Keratinocyte (primary cell): ENCODE measurements around the gene ANGEL1. TPM values are rescaled to one million over a fixed set of nuclear protein-coding genes. Genes with fewer than 3 reads are reported as not detected.
A peak's percentile ranks its signal among the peaks of the same experiment; 100 is the strongest.

Experiments
- DNase-seq: peaks from one replicate; pipeline ENCODE4 v3.0.0-alpha.2; 2011; ENCODE audit warnings: low read depth, missing footprints, low spot score
- FAIRE-seq: peaks from 2 replicates; lab custom pipeline; 2011; peaks lifted over from hg19 to GRCh38; lab: Jason Lieb, UNC
- H2AFZ ChIP-seq: 2 replicates; pipeline ENCODE4 v1.6.0; 2012; ENCODE audit warnings: low read length, control low read depth, inconsistent platforms; ENCODE audit not compliant: control insufficient read depth
- H3K27ac ChIP-seq: 2 replicates; pipeline ENCODE4 v1.5.1; 2011; ENCODE audit warnings: low read length; ENCODE audit not compliant: control insufficient read depth, insufficient read depth
- H3K27me3 ChIP-seq: 3 replicates; pipeline ENCODE4 v1.6.0; 2011; ENCODE audit warnings: low read length; ENCODE audit not compliant: control insufficient read depth, insufficient read depth; ENCODE audit errors: extremely low read depth
- H3K36me3 ChIP-seq, 2 experiments: 2 replicates in 1 of 2; 3 replicates in 1 of 2; pipeline ENCODE4 v1.5.1; 2011; ENCODE audit warnings: low read length in 2 of 2, mild to moderate bottlenecking in 1 of 2; ENCODE audit not compliant: control insufficient read depth in 2 of 2, insufficient read depth in 2 of 2; ENCODE audit errors: extremely low read depth in 1 of 2
- H3K4me1 ChIP-seq: 3 replicates; pipeline ENCODE4 v1.5.1; 2011; ENCODE audit warnings: low read length; ENCODE audit not compliant: control insufficient read depth, insufficient read depth; ENCODE audit errors: extremely low read depth
- H3K4me2 ChIP-seq: 3 replicates; pipeline ENCODE4 v1.6.0; 2011; ENCODE audit warnings: low read depth, low read length; ENCODE audit not compliant: control insufficient read depth, insufficient read depth; ENCODE audit errors: extremely low read depth
- H3K4me3 ChIP-seq, 3 experiments: fragments of 200-600 bp in 1 of 3; sonication (generic) in 1 of 3; 2 replicates in 2 of 3; 3 replicates in 1 of 3; pipeline ENCODE4 v1.5.1; 2011 to 2016; ENCODE audit warnings: low read length in 3 of 3, mild to moderate bottlenecking in 3 of 3, control low read depth in 2 of 3, inconsistent platforms in 1 of 3, low read depth in 1 of 3, mixed read lengths in 1 of 3, mixed run types in 1 of 3, moderate library complexity in 1 of 3; ENCODE audit not compliant: control insufficient read depth in 2 of 3, insufficient read depth in 2 of 3; ENCODE audit errors: extremely low read depth in 1 of 3
- H3K79me2 ChIP-seq: 2 replicates; pipeline ENCODE4 v1.6.0; 2012; ENCODE audit warnings: low read length; ENCODE audit not compliant: control insufficient read depth, insufficient read depth
- H3K9ac ChIP-seq: 3 replicates; pipeline ENCODE4 v1.6.0; 2011; ENCODE audit warnings: low read length; ENCODE audit not compliant: control insufficient read depth, insufficient read depth; ENCODE audit errors: extremely low read depth
- H3K9me1 ChIP-seq: 3 replicates; pipeline ENCODE4 v1.6.0; 2011; ENCODE audit warnings: low read length; ENCODE audit not compliant: control insufficient read depth, insufficient read depth; ENCODE audit errors: extremely low read depth
- H3K9me3 ChIP-seq: 2 replicates; pipeline ENCODE4 v1.5.1; 2012; ENCODE audit warnings: low read depth, low read length; ENCODE audit not compliant: control insufficient read depth
- H4K20me1 ChIP-seq: 3 replicates; pipeline ENCODE4 v1.6.0; 2011; ENCODE audit warnings: low read length; ENCODE audit not compliant: control insufficient read depth, insufficient read depth; ENCODE audit errors: extremely low read depth
- EZH2 ChIP-seq: IDR thresholded peaks from one replicate; pipeline ENCODE4 v1.6.1; 2012; ENCODE audit warnings: inconsistent platforms, mild to moderate bottlenecking, low read length, moderate library complexity
- dilution Hi-C: fragments of 300-500 bp; cut with MboI; formaldehyde crosslinking; loops from one replicate; pipeline ENCODE4 v1.7.0; 2020; ENCODE audit warnings: low sequenced_read_pairs; ENCODE audit not compliant: extremely low pct_ligation_motif_present
- polyA minus RNA-seq, 3 experiments: library from RNA; depleted of rRNA, polyadenylated mRNA; stranded (reverse); fragments of >200 nt; gene quantifications; 1 replicate in 1 of 3; 2 replicates in 1 of 3; 3 replicates in 1 of 3; pipeline ENCODE4 v1.2.3, GENCODE V29; 2011
- polyA plus RNA-seq, 5 experiments: library from polyadenylated mRNA; depleted of rRNA in 3 of 5; stranded (reverse) in 3 of 5; stranded (forward) in 1 of 5; unstranded in 1 of 5; fragments of >200 nt; gene quantifications; 1 replicate in 1 of 5; 2 replicates in 3 of 5; 3 replicates in 1 of 5; pipeline versions ENCODE4 v1.2.1 to v1.2.3, GENCODE V29; 2011 to 2012; ENCODE audit warnings: missing spikeins in 2 of 5, low read depth in 1 of 5, low replicate concordance in 1 of 5
- TF ChIP-seq, protein P1 (sequence below), 3 experiments: IDR thresholded peaks in 1 of 3; conservative IDR thresholded peaks in 1 of 3; optimal IDR thresholded peaks in 1 of 3; 2 replicates in 2 of 3; 3 replicates in 1 of 3; pipeline versions ENCODE3 to v1.5.1; 2011; ENCODE audit warnings: low read length in 3 of 3, mild to moderate bottlenecking in 3 of 3, moderate library complexity in 2 of 3, control low read depth in 1 of 3, inconsistent platforms in 1 of 3; ENCODE audit not compliant: insufficient read depth in 2 of 3; ENCODE audit errors: extremely low read depth in 1 of 3

ANGEL1 gene, protein sequence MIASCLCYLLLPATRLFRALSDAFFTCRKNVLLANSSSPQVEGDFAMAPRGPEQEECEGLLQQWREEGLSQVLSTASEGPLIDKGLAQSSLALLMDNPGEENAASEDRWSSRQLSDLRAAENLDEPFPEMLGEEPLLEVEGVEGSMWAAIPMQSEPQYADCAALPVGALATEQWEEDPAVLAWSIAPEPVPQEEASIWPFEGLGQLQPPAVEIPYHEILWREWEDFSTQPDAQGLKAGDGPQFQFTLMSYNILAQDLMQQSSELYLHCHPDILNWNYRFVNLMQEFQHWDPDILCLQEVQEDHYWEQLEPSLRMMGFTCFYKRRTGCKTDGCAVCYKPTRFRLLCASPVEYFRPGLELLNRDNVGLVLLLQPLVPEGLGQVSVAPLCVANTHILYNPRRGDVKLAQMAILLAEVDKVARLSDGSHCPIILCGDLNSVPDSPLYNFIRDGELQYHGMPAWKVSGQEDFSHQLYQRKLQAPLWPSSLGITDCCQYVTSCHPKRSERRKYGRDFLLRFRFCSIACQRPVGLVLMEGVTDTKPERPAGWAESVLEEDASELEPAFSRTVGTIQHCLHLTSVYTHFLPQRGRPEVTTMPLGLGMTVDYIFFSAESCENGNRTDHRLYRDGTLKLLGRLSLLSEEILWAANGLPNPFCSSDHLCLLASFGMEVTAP
- 12.6 to 19.6 TPM (median 13.0 TPM) in 3 replicates for polyA plus RNA-seq
- 1.2 TPM for polyA plus RNA-seq (2011; ENCODE audit: low read depth)
- polyA plus RNA-seq (2011; cell fraction: cytosol; rRNA removed), result 6.5 and 7.6 TPM in 2 replicates
- 49.9 and 52.4 TPM in 2 replicates for polyA plus RNA-seq (2011; cell fraction: nucleus; rRNA removed)
- polyA plus RNA-seq (2012; ENCODE audit: low replicate concordance), result 5.0 and 8.0 TPM in 2 replicates
- 20.1 to 56.2 TPM (median 32.1 TPM) in 3 replicates for polyA minus RNA-seq
- 5.9 TPM for polyA minus RNA-seq (2011; cell fraction: cytosol; rRNA and poly(A)+ RNA removed)
- 23.4 and 41.3 TPM in 2 replicates for polyA minus RNA-seq (2011; cell fraction: nucleus; rRNA and poly(A)+ RNA removed)

DNA sequence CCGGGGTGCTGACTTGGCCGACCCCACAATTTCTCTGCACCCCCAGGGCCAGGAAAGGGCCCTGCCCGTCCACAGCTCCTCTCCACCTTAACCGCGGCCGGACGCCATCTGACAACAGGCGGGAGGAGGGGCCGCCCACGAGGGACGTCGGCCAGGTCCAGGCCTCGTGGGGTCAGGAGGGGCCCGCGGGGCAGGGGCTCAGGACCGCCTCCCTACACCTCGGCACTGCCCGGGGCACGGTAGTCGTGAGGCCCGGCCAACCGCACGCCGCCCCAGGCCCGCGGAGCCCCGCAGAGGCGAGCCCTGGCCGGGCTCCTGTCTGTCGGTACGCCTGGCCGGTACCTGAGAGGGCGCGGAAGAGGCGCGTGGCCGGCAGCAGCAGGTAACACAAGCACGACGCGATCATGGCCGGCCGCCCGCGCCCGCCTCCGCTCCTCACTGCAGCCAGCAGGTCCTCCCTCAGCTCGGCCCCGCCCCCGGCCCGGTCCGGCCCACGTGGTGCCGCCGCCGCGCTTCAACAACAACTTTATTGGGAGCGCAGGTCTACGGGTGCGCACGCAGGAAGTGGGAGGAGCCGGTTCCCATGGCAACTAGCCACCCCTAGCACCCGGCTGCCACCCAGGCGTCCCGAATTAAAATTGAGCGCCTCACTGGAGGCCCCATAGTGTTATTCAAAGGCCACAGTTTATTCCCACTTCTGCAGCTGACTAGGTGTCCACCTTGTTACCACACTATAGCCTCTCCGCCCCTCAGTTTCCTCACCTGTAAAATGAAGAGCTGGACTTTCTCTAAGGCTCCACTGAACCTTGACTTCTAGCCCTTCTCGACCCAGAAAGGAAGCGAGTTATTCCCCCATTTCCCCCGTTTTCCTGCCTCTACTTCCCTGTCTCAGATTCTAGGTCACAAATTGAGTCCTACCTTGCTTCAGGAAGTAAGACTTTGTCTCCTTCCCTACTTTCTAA lies at the start of gene ANGEL1:
Gene ANGEL1 (minus strand): TSS at position 461 of the 962 bp plus-strand sequence. CDS start 55 bp downstream, at position 406.
- no peaks in the 10 kb centered on the region for H4K20me1 ChIP-seq
- peak within 1 kb of the TSS; percentile 72 for H3K27ac ChIP-seq
- dilution Hi-C loops, result no loop called here
- peaks cover 8% of the 10 kb centered on the region for H3K27me3 ChIP-seq
- H2AFZ ChIP-seq, result peak within 1 kb of the TSS; percentile 95
- H3K4me3 ChIP-seq, result peak within 1 kb of the TSS; percentile 78 to 90 (median 90)
- FAIRE-seq (no peak), DNase-seq (peak; percentile 70)
- H3K36me3 ChIP-seq, result peaks cover 2 to 3% of the 10 kb centered on the region in 2 experiments
- peak within 1 kb of the TSS; percentile 87 for H3K9ac ChIP-seq
- peaks cover 7% of the 10 kb centered on the region for H3K79me2 ChIP-seq
- H3K4me1 ChIP-seq, result peaks cover 11% of the 10 kb centered on the region
- TF ChIP-seq, protein P1, sequence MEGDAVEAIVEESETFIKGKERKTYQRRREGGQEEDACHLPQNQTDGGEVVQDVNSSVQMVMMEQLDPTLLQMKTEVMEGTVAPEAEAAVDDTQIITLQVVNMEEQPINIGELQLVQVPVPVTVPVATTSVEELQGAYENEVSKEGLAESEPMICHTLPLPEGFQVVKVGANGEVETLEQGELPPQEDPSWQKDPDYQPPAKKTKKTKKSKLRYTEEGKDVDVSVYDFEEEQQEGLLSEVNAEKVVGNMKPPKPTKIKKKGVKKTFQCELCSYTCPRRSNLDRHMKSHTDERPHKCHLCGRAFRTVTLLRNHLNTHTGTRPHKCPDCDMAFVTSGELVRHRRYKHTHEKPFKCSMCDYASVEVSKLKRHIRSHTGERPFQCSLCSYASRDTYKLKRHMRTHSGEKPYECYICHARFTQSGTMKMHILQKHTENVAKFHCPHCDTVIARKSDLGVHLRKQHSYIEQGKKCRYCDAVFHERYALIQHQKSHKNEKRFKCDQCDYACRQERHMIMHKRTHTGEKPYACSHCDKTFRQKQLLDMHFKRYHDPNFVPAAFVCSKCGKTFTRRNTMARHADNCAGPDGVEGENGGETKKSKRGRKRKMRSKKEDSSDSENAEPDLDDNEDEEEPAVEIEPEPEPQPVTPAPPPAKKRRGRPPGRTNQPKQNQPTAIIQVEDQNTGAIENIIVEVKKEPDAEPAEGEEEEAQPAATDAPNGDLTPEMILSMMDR (optimal IDR thresholded peaks at IDR 0.05 in 1 of 3, IDR thresholded peaks at IDR 0.05 in 1 of 3, conservative IDR thresholded peaks at IDR 0.05 in 1 of 3; ENCODE audit: extremely low read depth in 1 of 3, insufficient read depth in 2 of 3, low read length in 3 of 3), result no peak
- no peak for TF ChIP-seq EZH2
- no peaks in the 10 kb centered on the region for H3K9me1 ChIP-seq
- H3K9me3 ChIP-seq, result no peaks in the 10 kb centered on the region
- peak within 1 kb of the TSS; percentile 98 for H3K4me2 ChIP-seq

DNA sequence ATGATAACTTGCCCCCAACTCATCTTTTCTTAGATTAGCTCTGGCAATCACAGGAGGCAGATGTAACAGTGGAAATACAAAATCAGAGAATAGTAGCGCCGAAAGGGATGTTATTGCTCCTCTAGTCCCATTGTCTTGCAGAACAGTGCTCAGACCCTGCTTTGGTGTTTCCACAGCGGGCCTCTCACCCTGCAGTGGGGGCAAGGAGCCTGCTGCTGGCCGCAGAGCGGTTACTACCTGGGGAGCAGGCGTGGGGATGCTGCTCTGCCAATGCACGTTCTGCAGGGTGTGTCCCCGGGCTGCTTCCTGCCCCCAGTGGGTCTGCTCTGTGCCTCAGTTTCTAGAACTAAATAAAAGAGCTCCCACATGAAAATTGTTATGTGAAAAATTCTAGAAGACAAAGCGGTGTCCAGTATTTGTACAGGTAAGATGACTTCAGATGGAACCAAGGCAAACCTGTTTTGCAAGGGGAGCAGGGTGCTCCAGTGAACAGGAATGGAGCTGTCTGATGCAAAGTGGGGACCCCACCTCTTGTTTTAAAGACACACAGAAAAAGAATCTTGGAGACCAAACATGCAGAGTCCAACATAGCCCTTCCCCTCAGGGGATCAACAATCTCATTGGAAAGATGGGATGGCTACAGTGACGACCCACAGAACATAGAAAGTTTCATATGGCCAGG lies 49.0 kb upstream of the ANGEL1 start:
- FAIRE-seq (no peak), DNase-seq (no peak)
- dilution Hi-C loops, result no loop called here
- H3K9ac ChIP-seq, result no peak overlapping the region
- H3K27me3 ChIP-seq, result no peaks in the 10 kb centered on the region
- H3K4me2 ChIP-seq, result no peak overlapping the region
- H4K20me1 ChIP-seq, result no peaks in the 10 kb centered on the region
- no peak overlapping the region for H3K4me3 ChIP-seq
- TF ChIP-seq EZH2, result no peak
- TF ChIP-seq, protein P1 (optimal IDR thresholded peaks at IDR 0.05 in 1 of 3, IDR thresholded peaks at IDR 0.05 in 1 of 3, conservative IDR thresholded peaks at IDR 0.05 in 1 of 3; ENCODE audit: extremely low read depth in 1 of 3, insufficient read depth in 2 of 3, low read length in 3 of 3), result no peak
- no peak overlapping the region for H2AFZ ChIP-seq
- H3K79me2 ChIP-seq, result no peaks in the 10 kb centered on the region
- H3K9me3 ChIP-seq, result no peaks in the 10 kb centered on the region
- H3K27ac ChIP-seq, result no peak overlapping the region
- H3K36me3 ChIP-seq, result no peaks in the 10 kb centered on the region
- H3K4me1 ChIP-seq, result no peaks in the 10 kb centered on the region
- H3K9me1 ChIP-seq, result no peaks in the 10 kb centered on the region
